Cardiac fibroblast (primary cell): Measurements from ENCODE around the gene TNS1.

Source experiments
- DNase-seq, 2 donors: peaks; one replicate each; pipeline versions ENCODE4 v3.0.0 to v3.0.0-alpha.2; 2010; ENCODE audit warnings: low read depth in 2 of 2
- H3K4me3 ChIP-seq, 2 donors: replicated peaks in 1 of 2; 1 replicate in 1 of 2; 2 replicates in 1 of 2; pipeline ENCODE4 v1.5.1; 2011; ENCODE audit warnings: low read depth in 2 of 2, low read length in 2 of 2, mild to moderate bottlenecking in 2 of 2, moderate library complexity in 1 of 2
- CTCF ChIP-seq: IDR thresholded peaks from one replicate; pipeline ENCODE4 v1.5.1; 2011; ENCODE audit warnings: low read depth, mild to moderate bottlenecking, low read length, inconsistent platforms

The TNS1 gene

GRCh38 chr2:217951521-217952247 lies 51.1 kb downstream of the TNS1 start:
- DNase-seq: no peak
- no peak overlapping the region for H3K4me3 ChIP-seq
- TF ChIP-seq CTCF: no peak

- H3K4me3 ChIP-seq: no peak overlapping the region
- DNase-seq: no peak
- no peak for TF ChIP-seq CTCF
These were observed 51.7 kb downstream of the TNS1 start for GRCh38 chr2:217951091-217951490.

GRCh38 chr2:217950401-217950871 lies 52.4 kb downstream of the TNS1 start:
- H3K4me3 ChIP-seq: no peak overlapping the region
- no peak for DNase-seq
- TF ChIP-seq CTCF: no peak

- no peak overlapping the region for H3K4me3 ChIP-seq
- no peak for DNase-seq
- no peak for TF ChIP-seq CTCF
These were observed 53.3 kb downstream of the TNS1 start for GRCh38 chr2:217949447-217949846.

GRCh38 chr2:217948897-217949296 lies 53.9 kb downstream of the TNS1 start:
- no peak for DNase-seq
- H3K4me3 ChIP-seq: no peak overlapping the region
- no peak for TF ChIP-seq CTCF

- no peak for DNase-seq
- TF ChIP-seq CTCF: no peak
- no peak overlapping the region for H3K4me3 ChIP-seq
These were observed 54.4 kb downstream of the TNS1 start for GRCh38 chr2:217948351-217948791.
